Neural progenitor cell (in vitro differentiated cells): ENCODE data around the gene GBF1. TPM values are rescaled to one million over a fixed set of nuclear protein-coding genes. Genes with fewer than 3 reads are reported as not detected.

ENCODE experiments used
- DNase-seq: peaks from one replicate; pipeline ENCODE4 v3.0.0-alpha.2; 2016; ENCODE audit warnings: low spot score
- H2AFZ ChIP-seq: fragments of 200-600 bp; sonication (generic); replicated peaks from 2 replicates; pipeline ENCODE4 v1.6.1; 2016; ENCODE audit warnings: antibody characterized with exemption
- H3F3A ChIP-seq: fragments of 200-600 bp; sonication (generic); 2 replicates; pipeline ENCODE4 v1.6.1; 2016; ENCODE audit warnings: antibody characterized with exemption, low read depth
- H3K27ac ChIP-seq: fragments of 200-600 bp; sonication (generic); 2 replicates; pipeline ENCODE4 v1.5.1; 2016; ENCODE audit warnings: mild to moderate bottlenecking
- H3K27me3 ChIP-seq: fragments of 200-600 bp; sonication (generic); 2 replicates; pipeline ENCODE4 v1.6.1; 2016; ENCODE audit warnings: mild to moderate bottlenecking, moderate library complexity
- H3K36me3 ChIP-seq: fragments of 200-600 bp; sonication (generic); 2 replicates; pipeline ENCODE4 v1.5.1; 2016
- H3K4me1 ChIP-seq: fragments of 200-600 bp; sonication (generic); 2 replicates; pipeline ENCODE4 v1.6.1; 2016; ENCODE audit warnings: mixed run types
- H3K4me2 ChIP-seq: fragments of 200-600 bp; sonication (generic); 2 replicates; pipeline ENCODE4 v1.6.1; 2016
- H3K4me3 ChIP-seq: fragments of 200-600 bp; sonication (generic); 2 replicates; pipeline ENCODE4 v1.5.1; 2016
- H3K79me2 ChIP-seq: fragments of 200-600 bp; sonication (generic); 2 replicates; pipeline ENCODE4 v1.6.1; 2016; ENCODE audit warnings: low read depth
- H3K9ac ChIP-seq: fragments of 200-600 bp; sonication (generic); 2 replicates; pipeline ENCODE4 v1.6.1; 2016
- H3K9me3 ChIP-seq: fragments of 200-600 bp; sonication (generic); 2 replicates; pipeline ENCODE4 v1.5.1; 2016; ENCODE audit warnings: low read depth
- H4K20me1 ChIP-seq: fragments of 200-600 bp; sonication (generic); 2 replicates; pipeline ENCODE4 v1.6.1; 2016; ENCODE audit warnings: low read depth
- H3K27ac Mint-ChIP-seq: 3 replicates; pipeline ENCODE4 v1.8.0; 2021; ENCODE audit warnings: mixed read lengths
- H3K27me3 Mint-ChIP-seq: 2 replicates; pipeline ENCODE4 v1.8.0; 2022; ENCODE audit warnings: low read depth, mild to moderate bottlenecking, inconsistent platforms, moderate library complexity, mixed read lengths; ENCODE audit not compliant: insufficient read depth
- H3K36me3 Mint-ChIP-seq: 3 replicates; pipeline ENCODE4 v1.8.0; 2021; ENCODE audit warnings: mixed read lengths
- H3K4me1 Mint-ChIP-seq: 3 replicates; pipeline ENCODE4 v1.8.0; 2021; ENCODE audit warnings: mixed read lengths
- H3K4me3 Mint-ChIP-seq: 3 replicates; pipeline ENCODE4 v1.8.0; 2021; ENCODE audit warnings: mild to moderate bottlenecking, moderate library complexity, mixed read lengths
- H3K9me3 Mint-ChIP-seq: 3 replicates; pipeline ENCODE4 v1.8.0; 2020; ENCODE audit warnings: mixed read lengths
- CTCF ChIP-seq: fragments of 200-600 bp; sonication (generic); IDR thresholded peaks from 2 replicates; pipeline ENCODE4 v1.5.1; 2017; ENCODE audit warnings: antibody characterized with exemption, mild to moderate bottlenecking
- EZH2 ChIP-seq: fragments of 200-600 bp; sonication (generic); IDR thresholded peaks from 2 replicates; pipeline ENCODE4 v1.6.1; 2017; ENCODE audit warnings: antibody characterized with exemption, mild to moderate bottlenecking, moderate library complexity
- EZH2phosphoT487 ChIP-seq: fragments of 200-600 bp; sonication (generic); IDR thresholded peaks from 2 replicates; pipeline ENCODE4 v1.6.1; 2017; ENCODE audit warnings: antibody characterized with exemption
- total RNA-seq: library from RNA; depleted of rRNA; stranded (reverse); fragments of >200 nt; gene quantifications from 2 replicates; pipeline ENCODE4 v1.2.3, GENCODE V29; 2015; ENCODE audit warnings: low replicate concordance

GBF1 gene
- total RNA-seq, 1 donor from 2014 or later = 23.5 TPM

GRCh38 chr10:102402512-102402896 is 157.2 kb downstream of the GBF1 start:
- Histone ChIP-seq H3K4me3 (no peak overlapping the region), H3K9me3 (no peaks in the 10 kb centered on the region), H4K20me1 (peaks cover 5% of the 10 kb centered on the region), H3K27ac (no peak overlapping the region), H3F3A (no peaks in the 10 kb centered on the region), H3K9ac (no peak overlapping the region), H2AFZ (no peak overlapping the region), H3K36me3 (no peaks in the 10 kb centered on the region), H3K27me3 (peaks cover 34% of the 10 kb centered on the region), H3K4me2 (no peak overlapping the region), H3K79me2 (no peaks in the 10 kb centered on the region), H3K4me1 (no peaks in the 10 kb centered on the region)
- TF ChIP-seq EZH2phosphoT487 (no peak), CTCF (no peak), EZH2 (no peak)
- Mint-ChIP-seq H3K27ac (no peak overlapping the region), H3K4me1 (peaks cover 12% of the 10 kb centered on the region), H3K27me3 (peaks cover 9% of the 10 kb centered on the region), H3K4me3 (no peak overlapping the region), H3K36me3 (peaks cover 2% of the 10 kb centered on the region), H3K9me3 (no peaks in the 10 kb centered on the region)
- DNase-seq = no peak

- no peak overlapping the region for H3K9ac ChIP-seq
- peaks cover 40% of the 10 kb centered on the region for H3K27me3 ChIP-seq
- no peaks in the 10 kb centered on the region for H3K4me1 ChIP-seq
- H3K9me3 ChIP-seq = no peaks in the 10 kb centered on the region
- no peaks in the 10 kb centered on the region for H3K36me3 ChIP-seq
- H3K4me2 ChIP-seq = no peak overlapping the region
- Mint-ChIP-seq H3K27me3 (peaks cover 12% of the 10 kb centered on the region), H3K27ac (no peak overlapping the region), H3K36me3 (peaks cover 2% of the 10 kb centered on the region), H3K4me3 (no peak overlapping the region), H3K4me1 (peaks cover 13% of the 10 kb centered on the region), H3K9me3 (no peaks in the 10 kb centered on the region)
- TF ChIP-seq EZH2 = no peak
- TF ChIP-seq CTCF = no peak
- TF ChIP-seq EZH2phosphoT487 = no peak
- no peak overlapping the region for H3K4me3 ChIP-seq
- H4K20me1 ChIP-seq = peaks cover 11% of the 10 kb centered on the region
- DNase-seq = no peak
- no peaks in the 10 kb centered on the region for H3K79me2 ChIP-seq
- H3K27ac ChIP-seq = no peak overlapping the region
- no peaks in the 10 kb centered on the region for H3F3A ChIP-seq
- H2AFZ ChIP-seq = no peak overlapping the region
These were observed 157.8 kb downstream of the GBF1 start for GRCh38 chr10:102403115-102403514.

- no peak overlapping the region for H3K27ac Mint-ChIP-seq
- no peak overlapping the region for H3K27ac ChIP-seq
- H3F3A ChIP-seq = peaks cover 4% of the 10 kb centered on the region
- H3K27me3 ChIP-seq = peaks cover 54% of the 10 kb centered on the region
- no peak overlapping the region for H2AFZ ChIP-seq
- peaks cover 15% of the 10 kb centered on the region for H3K27me3 Mint-ChIP-seq
- H3K4me1 ChIP-seq = peaks cover 4% of the 10 kb centered on the region
- H3K36me3 Mint-ChIP-seq = peaks cover 2% of the 10 kb centered on the region
- no peak overlapping the region for H3K4me3 ChIP-seq
- no peak for TF ChIP-seq EZH2
- no peak for TF ChIP-seq CTCF
- no peak for TF ChIP-seq EZH2phosphoT487
- H4K20me1 ChIP-seq = peaks cover 16% of the 10 kb centered on the region
- DNase-seq = no peak
- peaks cover 15% of the 10 kb centered on the region for H3K4me1 Mint-ChIP-seq
- no peaks in the 10 kb centered on the region for H3K36me3 ChIP-seq
- H3K79me2 ChIP-seq = no peaks in the 10 kb centered on the region
- H3K4me3 Mint-ChIP-seq = no peak overlapping the region
- H3K9ac ChIP-seq = no peak overlapping the region
- H3K4me2 ChIP-seq = no peak overlapping the region
- H3K9me3 ChIP-seq = no peaks in the 10 kb centered on the region
- no peaks in the 10 kb centered on the region for H3K9me3 Mint-ChIP-seq
These were observed 159.2 kb downstream of the GBF1 start for GRCh38 chr10:102404361-102405107.
